Head of caudate nucleus (tissue), 42 donors: ENCODE data around the gene STXBP2.
"Not testable (repeated sequence)": the region's sequence is repeated elsewhere in the genome, so short reads cannot be mapped to it uniquely, and the experiment has no call there.

ENCODE experiments used
- DNase-seq, 42 donors: peaks; one replicate each; pipeline versions ENCODE4 v3.0.0 to v3.0.0-alpha.2; 2020 to 2021; ENCODE audit warnings: mixed read lengths in 7 of 42
- intact Hi-C: fragments of 100-400 bp; cut with DNase I; formaldehyde crosslinking; loops from one replicate; pipeline ENCODE4 v1.15.0; 2022

Gene STXBP2

DNA sequence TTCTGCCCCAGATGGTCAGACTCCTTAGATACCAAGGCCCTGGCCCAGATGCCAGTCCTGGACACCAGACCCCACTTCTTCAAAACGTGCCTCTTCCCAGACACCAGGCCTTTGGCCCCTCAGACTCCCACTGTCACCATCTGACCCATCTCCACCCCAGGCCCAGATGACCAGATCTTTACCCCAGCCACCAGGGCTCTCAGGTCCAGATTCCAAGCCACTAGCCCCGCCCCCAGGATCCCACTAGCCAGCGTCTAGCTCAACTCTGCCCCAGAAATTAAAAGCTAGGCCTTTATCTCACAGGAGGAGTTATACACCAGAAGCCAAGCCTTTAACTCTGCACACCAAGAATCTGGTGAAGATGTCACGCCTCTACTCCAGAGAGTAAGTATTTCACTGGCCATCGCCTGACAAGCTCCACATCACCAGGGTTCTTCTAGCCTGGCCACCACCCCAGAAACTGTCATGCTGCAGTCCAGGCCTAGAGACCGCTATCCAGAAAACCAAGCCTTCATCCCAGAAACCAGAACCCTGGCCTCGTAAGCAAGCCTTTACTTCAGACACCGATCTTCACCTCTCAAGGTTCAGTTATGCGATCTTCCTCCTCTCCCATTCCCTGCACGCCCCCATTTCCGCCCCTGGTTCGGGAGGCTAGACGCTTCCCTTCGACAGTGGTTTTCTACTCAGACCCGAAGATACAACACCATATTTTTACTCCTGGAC lies 8.2 kb upstream of the STXBP2 start:
- intact Hi-C loops: no loop called here
- no peak for DNase-seq

DNA sequence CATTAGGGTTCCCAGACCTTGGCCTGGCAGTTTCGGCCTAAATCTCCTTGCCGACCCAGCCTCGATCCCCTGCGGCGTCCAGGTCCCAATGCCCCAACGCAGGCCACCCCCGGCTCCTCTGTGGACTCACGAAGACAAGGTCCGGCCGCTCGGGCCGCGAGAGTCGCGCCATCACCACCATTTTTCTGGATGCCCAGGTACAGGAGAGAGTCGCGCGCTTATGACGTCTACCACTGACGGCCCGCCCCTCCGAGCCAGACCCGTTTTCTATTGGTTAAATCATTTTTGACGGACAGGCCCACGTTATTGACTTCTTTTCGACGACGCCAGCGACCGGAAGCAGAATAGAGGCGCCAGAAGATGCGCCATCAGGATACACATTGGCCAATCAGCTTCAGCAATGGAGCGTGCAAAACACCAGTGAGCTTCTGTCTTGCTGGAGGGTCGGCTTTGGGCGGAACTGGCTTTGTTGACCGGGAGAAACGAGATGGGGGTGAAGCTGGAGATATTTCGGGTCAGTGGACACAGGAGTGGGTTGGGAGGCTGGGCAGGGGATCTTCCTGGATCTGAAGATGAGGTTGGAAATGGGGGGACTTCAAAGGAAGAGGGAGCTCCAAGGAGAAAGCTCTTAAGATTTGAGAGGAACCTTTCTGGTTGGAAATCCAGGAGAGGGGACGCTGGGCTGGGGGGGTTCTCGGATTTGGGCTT lies 7.4 kb upstream of the STXBP2 start, which contains the start of the genes PET100 and XAB2:
Gene PET100, plus strand, starts transcription at position 447 of the 708 bp plus-strand sequence. Its CDS starts 41 bp downstream, at position 488.
Gene XAB2, minus strand, starts transcription at position 199 of the 708 bp plus-strand sequence. Its CDS starts 18 bp downstream, at position 181.
- intact Hi-C loops: no loop called here
- peak; percentile 93 to 99 (median 98) for DNase-seq

DNA sequence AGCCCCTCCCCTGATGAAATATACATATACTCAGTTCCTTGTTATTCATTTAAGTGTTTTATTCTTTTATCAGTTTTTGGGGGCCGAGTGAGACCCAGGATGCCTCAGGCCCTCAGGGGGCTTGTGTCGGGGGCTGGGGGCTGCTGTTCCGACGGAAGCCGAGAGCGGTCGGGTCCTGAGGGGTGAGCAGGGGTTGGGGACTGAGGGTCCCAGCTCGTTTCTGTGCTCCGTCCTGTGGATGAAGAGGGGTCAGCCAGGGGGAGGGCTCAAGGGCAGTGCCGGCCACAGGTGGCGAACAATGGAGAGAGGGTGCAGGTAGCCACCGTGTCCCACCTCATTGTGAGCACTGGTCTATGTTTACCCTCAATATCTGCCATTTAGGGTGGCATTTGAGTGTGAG lies 5.3 kb upstream of the STXBP2 start:
- intact Hi-C loops: no loop called here
- no peak for DNase-seq

DNA sequence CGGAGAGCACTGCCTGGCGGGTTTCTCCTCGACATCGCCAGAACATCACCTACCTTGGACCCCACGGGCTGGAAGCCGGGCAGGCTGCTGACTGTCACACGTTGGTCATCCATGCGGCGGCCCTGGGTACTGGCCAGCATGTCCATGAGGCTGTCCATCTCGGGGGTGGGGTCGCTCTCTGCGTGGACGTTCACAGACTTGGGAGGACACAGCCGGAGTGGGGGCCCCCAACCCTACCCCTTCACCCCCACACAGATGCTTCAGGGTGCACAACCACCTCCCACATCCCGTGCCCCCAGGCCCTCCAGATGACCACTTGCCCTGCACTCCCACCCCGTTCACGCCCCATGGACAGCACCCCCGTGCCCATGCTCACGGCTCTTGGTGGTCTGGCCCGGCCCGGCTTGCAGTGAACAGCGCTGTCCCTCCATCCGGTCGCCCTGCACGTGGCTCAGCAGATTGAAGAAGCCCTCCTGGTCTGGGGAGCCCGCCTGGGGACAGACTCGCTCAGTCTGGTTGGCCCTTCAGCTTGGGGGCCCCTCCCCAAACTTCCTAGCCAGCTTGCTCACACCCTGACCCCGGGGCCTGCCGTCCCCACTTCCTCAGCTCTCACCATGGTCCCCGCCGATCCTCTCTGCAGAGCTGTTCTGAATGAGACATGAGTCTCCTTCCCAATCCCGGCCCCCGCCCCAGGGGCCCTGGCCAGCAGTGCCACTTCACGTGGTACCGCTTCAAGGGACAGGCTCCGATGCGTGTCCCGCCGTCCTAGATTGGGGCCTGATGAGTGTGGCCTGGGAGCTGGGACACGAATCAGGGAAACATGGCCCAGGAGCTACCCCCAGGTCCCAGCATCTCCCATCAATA lies 4.3 kb upstream of the STXBP2 start:
- no peak for DNase-seq
- intact Hi-C loops: no loop called here

DNA sequence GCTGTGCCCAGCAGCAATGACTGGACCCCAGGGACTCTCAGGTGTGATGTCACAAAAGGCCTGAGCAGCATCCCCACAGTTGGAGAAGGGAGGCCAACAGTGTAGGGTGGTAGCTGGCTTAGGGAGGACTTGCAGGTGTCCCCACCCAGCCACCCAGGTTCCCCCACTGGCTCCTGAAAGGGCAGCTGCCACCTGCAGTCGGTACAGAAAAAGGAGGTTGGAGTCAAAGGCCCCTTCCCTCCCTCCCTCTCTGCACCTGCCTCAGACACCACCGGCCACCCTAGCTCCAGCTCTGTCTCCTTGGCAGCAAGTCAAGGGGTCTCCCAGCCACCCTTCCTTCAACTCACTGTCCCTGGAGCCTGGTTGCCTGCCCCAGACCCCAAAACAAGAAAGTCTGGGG lies 3.2 kb upstream of the STXBP2 start, which contains the start of gene PCP2:
Gene PCP2, minus strand, starts transcription at position 22 of the 400 bp plus-strand sequence. CDS start 262 bp downstream, outside the sequence.
- intact Hi-C loops: no loop called here
- no peak for DNase-seq

DNA sequence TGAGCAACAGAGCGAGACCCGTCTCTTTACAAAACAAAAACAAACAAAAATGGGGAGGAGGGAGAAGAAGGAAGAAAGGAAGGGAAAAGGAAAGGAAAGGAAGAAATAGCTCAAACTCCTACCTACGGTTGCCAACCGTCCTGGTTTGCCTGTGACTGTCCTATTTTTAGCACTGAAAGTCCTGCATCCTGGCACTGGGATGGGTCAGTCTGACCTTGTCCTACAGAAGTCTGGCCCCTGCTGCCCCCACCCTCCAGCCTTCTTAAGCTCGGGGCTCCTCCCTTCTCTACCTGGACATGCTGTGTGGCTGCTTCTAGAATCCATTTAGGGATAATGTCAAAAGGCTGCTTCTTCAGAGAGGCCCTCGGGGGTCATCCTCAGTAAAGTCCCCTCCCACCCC lies 1.2 kb upstream of the STXBP2 start:
- intact Hi-C loops: no loop called here

DNA sequence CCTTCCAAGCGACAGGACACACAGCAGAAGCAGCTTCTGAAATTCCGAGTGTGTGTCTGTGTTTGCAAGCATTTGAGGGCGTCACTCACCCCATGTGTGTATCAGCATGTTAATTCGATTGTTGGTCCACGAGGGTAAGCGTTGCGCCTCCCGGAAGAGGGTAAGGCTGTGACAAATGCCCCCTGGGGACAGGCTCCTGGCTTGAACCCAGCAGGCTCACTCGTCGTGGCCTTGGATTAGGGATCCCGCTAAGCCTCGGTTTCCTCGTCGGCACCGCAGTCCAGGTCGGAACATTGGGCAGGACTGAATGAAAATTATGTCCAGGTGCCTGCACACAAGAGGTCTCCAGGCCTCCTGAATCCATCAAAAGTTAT lies 606 bp upstream of the STXBP2 start:
- DNase-seq: no peak
- intact Hi-C loops: no loop called here

More for the DNA sequence above, 1.2 kb upstream of the STXBP2 start:
- no peak for DNase-seq

DNA sequence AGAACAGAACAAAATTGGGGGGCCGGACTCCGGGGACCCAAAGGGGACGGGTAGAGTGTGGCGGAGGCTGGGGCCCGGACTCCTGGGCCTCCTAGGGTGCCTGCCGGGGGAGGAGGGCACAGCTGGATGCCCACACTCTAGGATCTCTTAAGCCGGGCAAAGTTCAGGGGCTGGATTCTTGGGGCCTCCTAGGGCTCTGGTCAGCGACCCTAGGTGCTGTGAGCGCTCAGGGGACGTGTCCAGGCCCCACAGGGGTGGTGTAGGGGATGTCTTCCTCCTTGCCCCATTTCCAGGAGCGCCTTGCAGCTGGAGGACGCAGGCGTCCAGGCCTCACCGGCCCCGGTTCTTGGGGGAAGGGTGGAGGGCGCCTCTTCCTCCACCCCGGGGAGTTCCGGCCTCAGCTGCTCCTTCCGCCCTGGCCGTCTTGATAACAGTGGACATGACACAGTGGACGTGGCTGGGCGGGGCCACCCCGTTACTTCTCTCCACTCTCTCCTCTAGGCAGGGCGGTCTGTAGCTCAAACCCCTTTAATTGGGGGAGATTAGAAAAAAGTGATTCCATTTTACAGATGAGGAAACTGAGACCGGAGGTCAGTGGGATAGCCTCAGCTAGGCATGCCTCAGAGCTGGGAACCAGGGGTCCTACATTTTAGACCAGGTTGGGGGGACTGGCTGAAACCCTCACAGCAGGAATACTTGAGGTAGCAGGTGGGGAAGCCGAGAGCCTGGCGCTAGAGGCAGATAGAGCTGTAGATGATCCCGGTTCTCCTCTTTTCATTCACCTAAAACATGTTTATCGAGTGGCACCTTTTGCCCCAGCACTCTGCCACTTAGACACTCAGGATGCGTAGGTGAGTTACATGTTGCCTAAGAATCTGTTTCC lies 705 bp downstream of the STXBP2 start:
- intact Hi-C loops: no loop called here
- peak in 10 of 42 donors; percentile 20 to 57 (median 34) for DNase-seq

DNA sequence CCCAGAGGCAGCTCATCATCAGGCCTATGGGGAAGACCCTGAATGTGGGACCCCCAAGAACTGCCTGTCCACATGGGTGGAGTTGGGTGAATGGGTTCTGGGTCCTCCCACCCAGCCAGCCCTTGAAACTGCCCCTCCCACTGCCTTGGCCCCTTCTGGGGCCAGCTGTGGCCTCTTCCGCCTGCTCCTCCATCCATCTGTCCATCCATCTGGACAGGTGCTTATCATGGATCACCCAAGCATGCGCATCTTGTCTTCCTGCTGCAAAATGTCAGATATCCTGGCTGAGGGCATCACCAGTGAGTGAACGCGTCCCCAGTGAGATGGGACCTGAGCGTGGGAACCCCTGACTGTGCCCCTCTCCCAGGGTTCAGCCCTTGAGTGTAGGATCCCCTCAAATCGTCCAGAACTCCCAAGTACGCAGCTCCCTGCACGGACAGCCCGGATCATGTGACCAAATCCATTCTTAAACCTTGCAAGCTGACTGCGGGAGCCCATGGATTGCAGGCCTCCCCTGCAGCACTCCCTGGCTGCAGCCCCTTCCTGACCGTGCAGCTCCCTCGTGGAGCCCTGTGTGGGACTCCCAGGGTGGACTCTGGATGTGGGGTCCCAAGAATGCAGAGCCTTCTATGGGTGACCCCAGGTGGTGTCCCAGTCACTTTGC lies 2.0 kb downstream of the STXBP2 start:
- no peak for DNase-seq
- intact Hi-C loops: no loop called here

DNA sequence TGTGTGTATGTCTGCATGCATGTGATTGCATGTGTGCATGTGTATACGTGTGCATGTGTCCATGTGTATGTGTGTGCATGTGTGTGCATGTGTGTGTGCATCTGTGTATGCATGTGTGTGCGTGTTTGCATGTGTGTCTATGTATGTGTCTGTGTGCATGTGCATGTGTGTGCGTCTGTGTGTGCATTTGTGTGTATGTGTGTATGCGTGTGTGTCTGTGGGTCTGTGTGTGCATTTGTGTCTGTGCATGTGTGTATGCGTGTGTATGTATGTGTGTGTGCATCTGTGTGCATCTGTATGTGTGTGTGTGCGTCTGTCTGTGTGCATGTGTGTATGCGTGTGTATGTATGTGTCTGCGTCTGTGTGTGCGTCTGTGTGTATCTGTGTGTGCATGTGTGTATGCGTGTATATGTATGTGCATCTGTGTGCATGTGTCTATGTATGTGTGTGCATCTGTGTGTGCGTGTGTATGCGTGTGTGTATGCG lies 3.0 kb downstream of the STXBP2 start:
- DNase-seq: no peak
- intact Hi-C loops: no loop called here

DNA sequence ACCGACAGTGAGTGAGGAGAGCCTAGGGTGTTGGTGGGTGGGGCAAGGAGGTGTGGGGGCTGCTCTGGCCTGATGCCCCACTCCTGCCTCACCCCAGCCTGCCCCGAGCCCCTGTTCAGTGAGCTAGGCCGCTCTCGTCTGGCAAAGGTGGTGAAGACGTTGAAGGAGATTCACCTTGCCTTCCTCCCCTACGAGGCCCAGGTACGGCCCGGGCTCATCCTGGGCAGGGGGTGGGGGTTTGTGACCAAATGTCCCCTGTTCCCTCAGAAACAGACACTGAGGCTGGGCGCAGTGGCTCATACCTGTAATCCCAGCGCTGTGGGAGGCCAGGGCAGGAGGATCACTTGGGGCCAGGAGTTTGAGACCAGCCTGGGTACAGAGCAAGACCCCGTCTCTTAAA lies 3.9 kb downstream of the STXBP2 start:
- intact Hi-C loops: no loop called here
- DNase-seq: no peak

DNA sequence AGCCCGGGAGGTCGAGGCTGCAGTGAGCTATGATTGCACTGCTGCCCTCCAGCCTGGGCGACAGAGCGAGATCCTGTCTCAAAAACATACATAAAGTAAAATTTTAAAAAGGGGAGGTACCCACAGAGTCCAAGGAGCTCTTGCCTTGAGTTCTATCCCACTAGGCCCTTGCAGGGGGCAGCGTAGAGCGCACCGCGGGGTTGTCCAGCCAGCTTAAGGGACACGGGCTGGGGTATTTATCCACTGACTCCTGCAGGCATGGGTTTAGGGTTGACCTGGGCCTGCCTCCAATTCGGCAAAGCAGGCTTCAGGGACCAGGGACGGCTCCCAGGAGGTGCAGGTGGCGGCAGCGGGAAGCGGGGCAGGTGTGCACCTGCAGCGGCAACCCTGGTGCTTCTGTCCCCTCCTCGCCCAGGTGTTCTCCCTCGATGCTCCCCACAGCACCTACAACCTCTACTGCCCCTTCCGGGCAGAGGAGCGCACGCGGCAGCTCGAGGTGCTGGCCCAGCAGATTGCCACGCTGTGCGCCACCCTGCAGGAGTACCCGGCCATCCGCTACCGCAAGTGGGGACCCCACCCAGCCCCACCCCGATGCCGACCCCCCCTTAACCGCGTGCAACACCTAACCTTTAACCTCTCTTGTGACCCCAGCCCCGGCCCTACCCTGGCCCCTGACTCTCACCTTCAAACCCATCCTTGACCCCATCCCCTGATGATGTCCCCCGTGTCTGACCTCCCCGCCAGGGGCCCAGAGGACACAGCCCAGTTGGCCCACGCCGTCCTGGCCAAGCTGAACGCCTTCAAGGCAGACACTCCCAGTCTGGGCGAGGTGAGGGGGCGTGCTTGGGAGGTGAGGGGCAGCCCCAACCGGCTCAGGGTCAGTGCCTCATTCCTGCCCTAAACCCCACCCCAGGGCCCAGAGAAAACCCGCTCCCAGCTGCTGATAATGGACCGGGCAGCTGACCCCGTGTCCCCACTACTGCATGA lies 4.7 kb downstream of the STXBP2 start:
- intact Hi-C loops: no loop called here
- no peak for DNase-seq

DNA sequence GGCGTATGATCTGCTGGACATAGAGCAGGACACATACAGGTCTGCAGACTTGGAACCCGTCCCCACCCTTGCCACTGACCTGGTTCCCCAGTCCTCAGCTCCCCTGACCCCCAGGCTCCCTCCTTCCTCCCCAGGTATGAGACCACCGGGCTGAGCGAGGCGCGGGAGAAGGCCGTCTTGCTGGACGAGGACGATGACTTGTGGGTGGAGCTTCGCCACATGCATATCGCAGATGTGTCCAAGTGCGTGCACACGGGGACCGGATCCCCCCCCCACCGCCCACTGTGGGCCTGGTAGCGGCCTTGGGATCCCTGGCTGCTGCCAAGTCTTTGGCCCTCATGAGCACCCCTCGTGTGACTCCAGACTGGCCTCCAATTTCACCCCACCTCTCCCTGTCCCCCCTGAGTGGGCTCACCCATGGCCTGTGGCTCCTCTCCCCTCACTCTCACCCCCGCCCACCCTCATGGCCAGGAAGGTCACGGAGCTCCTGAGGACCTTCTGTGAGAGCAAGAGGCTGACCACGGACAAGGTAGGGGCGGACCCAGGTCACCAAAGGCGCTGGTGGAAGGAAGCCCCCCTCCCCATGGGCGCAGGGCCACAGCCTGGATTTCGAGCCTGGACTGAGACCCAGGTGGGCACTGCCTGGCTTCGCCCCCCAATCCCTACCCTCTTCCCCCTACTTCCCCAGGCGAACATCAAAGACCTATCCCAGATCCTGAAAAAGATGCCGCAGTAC lies 5.6 kb downstream of the STXBP2 start:
- intact Hi-C loops: no loop called here
- no peak for DNase-seq

DNA sequence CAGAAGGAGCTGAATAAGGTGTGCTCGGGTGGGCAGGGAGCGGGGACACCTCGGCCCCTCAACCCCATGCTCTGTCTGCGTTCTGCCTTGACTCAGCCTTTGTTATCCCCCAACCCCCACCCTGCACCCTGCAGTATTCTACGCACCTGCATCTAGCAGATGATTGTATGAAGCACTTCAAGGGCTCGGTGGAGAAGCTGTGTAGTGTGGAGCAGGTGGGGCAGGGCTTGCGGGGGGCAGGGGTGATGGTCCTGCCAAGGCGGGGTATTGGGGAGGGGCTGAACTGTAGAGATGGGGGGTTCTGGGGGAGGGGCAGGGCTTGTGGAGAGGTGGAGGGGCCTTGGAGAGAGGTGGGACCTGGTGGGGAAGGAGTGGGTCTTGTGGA lies 6.1 kb downstream of the STXBP2 start:
- intact Hi-C loops: no loop called here
- no peak for DNase-seq

DNA sequence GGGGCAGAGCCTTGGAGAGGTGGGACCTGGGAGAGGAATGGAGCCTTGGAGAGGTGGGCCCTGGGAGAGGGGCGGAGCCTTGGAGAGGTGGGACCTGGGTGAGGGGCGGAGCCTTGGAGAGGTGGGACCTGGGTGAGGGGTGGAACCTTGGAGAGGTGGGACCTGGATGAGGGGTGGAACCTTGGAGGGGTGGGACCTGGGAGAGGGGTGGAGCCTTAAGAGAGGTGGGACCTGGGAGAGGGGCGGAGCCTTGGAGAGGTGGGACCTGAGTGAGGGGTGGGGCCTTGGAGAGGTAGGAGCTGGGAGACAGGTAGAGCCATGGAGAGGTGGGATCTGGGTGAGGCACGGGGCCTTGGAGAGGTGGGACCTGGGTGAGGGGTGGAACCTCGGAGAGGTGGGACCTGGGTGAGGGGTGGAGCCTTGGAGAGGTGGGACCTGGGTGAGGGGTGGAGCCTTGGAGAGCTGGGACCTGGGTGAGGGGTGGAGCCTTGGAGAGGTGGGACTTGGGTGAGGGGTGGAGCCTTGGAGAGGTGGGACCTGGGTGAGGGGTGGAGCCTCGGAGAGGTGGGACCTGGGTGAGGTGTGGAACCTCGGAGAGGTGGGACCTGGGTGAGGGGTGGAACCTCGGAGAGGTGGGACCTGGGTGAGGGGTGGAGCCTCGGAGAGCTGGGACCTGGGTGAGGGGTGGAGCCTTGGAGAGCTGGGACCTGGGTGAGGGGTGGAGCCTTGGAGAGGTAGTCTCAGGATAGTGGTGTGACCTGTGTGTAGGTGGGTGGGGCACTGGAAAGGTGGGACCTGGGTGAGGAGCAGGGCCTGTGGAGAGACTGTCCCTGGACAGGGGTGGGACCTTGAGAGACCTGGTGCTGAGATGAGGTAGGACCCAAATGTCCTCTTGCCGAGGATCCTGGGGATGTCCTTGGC lies 7.0 kb downstream of the STXBP2 start:
- DNase-seq, intact Hi-C loops: not testable (repeated sequence)
